ENCODE measurements around the gene CYP2R1.

The CYP2R1 gene

GRCh38 chr11:14892036-14892556 lies at the start of gene CYP2R1:
CYP2R1 (minus strand) TSS chr11:14892231; CDS start chr11:14892205, 26 bp downstream.
- FAIRE-seq = peak; percentile 33

- FAIRE-seq = no peak
Observed at GRCh38 chr11:14938936-14939335, 46.9 kb upstream of the CYP2R1 start.

GRCh38 chr11:14934641-14935351 lies 42.8 kb upstream of the CYP2R1 start:
- no peak for FAIRE-seq

GRCh38 chr11:14932447-14932846 lies 40.4 kb upstream of the CYP2R1 start:
- no peak for FAIRE-seq

GRCh38 chr11:14930369-14930768 lies 38.3 kb upstream of the CYP2R1 start:
- FAIRE-seq = no peak

GRCh38 chr11:14927146-14927545 lies 35.1 kb upstream of the CYP2R1 start:
- FAIRE-seq = no peak

GRCh38 chr11:14924318-14924717 lies 32.3 kb upstream of the CYP2R1 start:
- FAIRE-seq = no peak

GRCh38 chr11:14916403-14916802 lies 24.4 kb upstream of the CYP2R1 start:
- FAIRE-seq = no peak

GRCh38 chr11:14914536-14914935 lies 22.5 kb upstream of the CYP2R1 start:
- no peak for FAIRE-seq

- FAIRE-seq = no peak
Observed at GRCh38 chr11:14908214-14908880, 16.3 kb upstream of the CYP2R1 start.

- no peak for FAIRE-seq
Observed at GRCh38 chr11:14907411-14908213, 15.6 kb upstream of the CYP2R1 start.

- no peak for FAIRE-seq
Observed at GRCh38 chr11:14906993-14907392, 15.0 kb upstream of the CYP2R1 start.

- FAIRE-seq = no peak
Observed at GRCh38 chr11:14906578-14906977, 14.5 kb upstream of the CYP2R1 start.

- no peak for FAIRE-seq
Observed at GRCh38 chr11:14905104-14906033, 13.3 kb upstream of the CYP2R1 start.

- FAIRE-seq = no peak
Observed at GRCh38 chr11:14904745-14905103, 12.7 kb upstream of the CYP2R1 start.

GRCh38 chr11:14902650-14903350 lies 10.8 kb upstream of the CYP2R1 start:
- no peak for FAIRE-seq

GRCh38 chr11:14898906-14899305 lies 6.9 kb upstream of the CYP2R1 start:
- FAIRE-seq = no peak

- FAIRE-seq = no peak
Observed at GRCh38 chr11:14898355-14898754, 6.3 kb upstream of the CYP2R1 start.

GRCh38 chr11:14894657-14895598 lies 2.9 kb upstream of the CYP2R1 start:
- no peak for FAIRE-seq

GRCh38 chr11:14892577-14892976 lies 546 bp upstream of the CYP2R1 start:
- FAIRE-seq = no peak

Data from colon (tissue), 2 donors.